ENCODE measurements around the gene PCDH15.

Gene PCDH15

GRCh38 chr10:53841483-53842145 is 959.4 kb downstream of the PCDH15 start:
- no peak for TF ChIP-seq CTCF (conservative IDR thresholded peaks at IDR 0.05; ENCODE audit: low read depth, low read length)
- H3K4me3 ChIP-seq (ENCODE audit: low read length): no peak overlapping the region
- no peak for DNase-seq (ENCODE audit: low read depth)

DNA sequence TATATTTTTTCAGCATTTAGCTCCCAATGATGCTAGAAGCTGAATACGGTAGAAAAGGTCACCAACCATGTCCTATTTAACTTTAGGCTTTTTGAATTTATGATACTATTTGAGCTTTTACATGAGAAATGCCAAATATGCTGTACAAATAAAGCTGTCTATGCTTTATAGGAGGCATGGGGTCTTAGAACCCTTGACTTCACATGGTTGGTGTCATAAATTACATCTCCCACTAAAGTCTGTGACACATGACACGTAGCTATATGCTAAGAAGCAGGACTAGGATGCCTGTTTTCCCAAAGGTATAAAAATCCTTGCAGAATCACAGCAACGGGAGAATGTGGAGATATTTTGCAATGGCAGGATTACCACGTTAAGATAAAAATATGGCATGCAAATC is 960.4 kb downstream of the PCDH15 start:
- TF ChIP-seq CTCF (conservative IDR thresholded peaks at IDR 0.05; ENCODE audit: low read depth, low read length): no peak
- H3K4me3 ChIP-seq (ENCODE audit: low read length): no peak overlapping the region
- no peak for DNase-seq (ENCODE audit: low read depth)

DNA sequence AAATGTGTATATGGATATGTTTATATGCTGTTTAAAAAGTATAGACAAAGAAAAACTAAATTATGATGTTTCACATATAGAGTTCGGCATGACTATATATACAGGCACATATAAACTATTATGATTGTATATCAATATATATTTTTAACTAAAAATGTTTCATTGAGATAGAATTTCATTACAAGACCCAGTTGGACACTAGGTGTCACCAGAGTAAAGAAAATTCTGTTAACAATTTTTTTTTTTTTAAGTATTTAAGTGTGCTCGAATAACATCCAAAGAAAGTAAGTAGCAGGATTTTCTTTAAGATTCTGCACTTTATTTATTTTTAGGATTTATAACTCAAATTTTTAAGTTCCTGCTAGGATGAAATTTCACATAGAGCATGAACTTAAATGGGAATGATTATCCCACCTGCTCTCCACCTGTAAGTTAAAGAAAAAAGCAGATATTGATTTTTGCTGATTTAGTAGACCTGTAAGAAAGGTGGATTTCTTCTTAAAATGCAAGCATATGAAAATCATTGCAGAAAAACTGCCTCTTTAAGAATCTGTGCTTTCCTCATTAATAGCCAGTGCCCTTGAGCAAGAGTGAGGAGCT is 961.5 kb downstream of the PCDH15 start:
- peak; percentile 46 for TF ChIP-seq CTCF (conservative IDR thresholded peaks at IDR 0.05; ENCODE audit: low read depth, low read length)
- DNase-seq (ENCODE audit: low read depth): no peak
- no peak overlapping the region for H3K4me3 ChIP-seq (ENCODE audit: low read length)

DNA sequence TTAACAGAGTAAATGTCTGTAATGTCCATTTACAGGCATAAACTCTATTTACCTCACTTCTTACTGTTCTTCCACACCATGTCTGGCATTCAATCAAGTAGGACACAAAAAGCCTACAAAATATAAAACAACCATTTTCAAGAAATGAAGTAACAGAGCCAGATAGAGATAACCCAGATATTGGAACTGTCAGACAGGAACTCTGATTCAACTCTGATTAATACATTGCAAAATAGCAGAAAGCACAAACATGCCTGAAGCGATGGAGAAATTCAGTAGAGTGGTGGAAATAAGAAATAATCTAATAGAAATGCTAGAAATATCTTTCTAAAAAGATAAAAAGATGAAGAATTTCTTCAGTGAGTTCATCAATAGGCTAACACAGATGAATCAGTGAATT is 964.4 kb downstream of the PCDH15 start:
- DNase-seq (ENCODE audit: low read depth): no peak
- no peak for TF ChIP-seq CTCF (conservative IDR thresholded peaks at IDR 0.05; ENCODE audit: low read depth, low read length)
- H3K4me3 ChIP-seq (ENCODE audit: low read length): no peak overlapping the region

DNA sequence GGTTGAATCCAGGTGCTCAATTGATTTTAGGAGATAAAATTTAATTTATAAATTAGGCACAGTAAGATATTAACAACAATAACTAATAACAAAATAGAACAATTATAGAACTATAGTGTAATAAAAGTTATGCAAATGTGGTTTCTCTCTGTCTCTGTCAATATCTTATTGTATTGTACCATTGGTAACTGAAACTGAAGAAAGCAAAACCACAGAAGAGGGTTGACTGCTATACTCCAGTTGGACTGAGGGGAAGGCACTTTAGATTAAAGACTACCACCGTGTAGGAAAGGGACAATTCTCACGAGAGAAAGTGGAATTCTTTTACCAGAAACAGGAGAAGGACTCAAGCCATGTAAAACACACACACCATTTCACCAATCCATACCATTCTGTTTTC is 967.1 kb downstream of the PCDH15 start:
- no peak for TF ChIP-seq CTCF (conservative IDR thresholded peaks at IDR 0.05; ENCODE audit: low read depth, low read length)
- no peak for DNase-seq (ENCODE audit: low read depth)
- H3K4me3 ChIP-seq (ENCODE audit: low read length): no peak overlapping the region

DNA sequence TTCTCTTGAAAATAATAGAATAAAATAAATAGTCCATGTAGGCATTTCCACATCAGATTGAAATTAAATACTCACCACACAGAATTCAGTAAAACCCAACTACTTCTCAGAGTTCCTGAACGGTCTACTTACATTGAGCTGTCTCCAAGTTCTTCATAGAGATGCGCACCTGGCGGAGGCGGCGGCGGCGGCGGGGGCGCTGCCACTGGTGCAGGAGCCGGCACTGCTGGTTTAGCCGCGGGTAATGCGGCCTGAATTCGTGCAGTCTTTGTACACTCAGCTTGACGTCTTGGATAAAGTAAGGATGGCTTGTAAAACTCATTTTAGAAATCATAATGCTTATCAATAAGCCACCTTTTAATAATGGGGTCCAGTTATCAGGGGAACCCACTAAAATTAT is 973.8 kb downstream of the PCDH15 start:
- no peak for DNase-seq (ENCODE audit: low read depth)
- no peak overlapping the region for H3K4me3 ChIP-seq (ENCODE audit: low read length)
- TF ChIP-seq CTCF (conservative IDR thresholded peaks at IDR 0.05; ENCODE audit: low read depth, low read length): no peak

DNA sequence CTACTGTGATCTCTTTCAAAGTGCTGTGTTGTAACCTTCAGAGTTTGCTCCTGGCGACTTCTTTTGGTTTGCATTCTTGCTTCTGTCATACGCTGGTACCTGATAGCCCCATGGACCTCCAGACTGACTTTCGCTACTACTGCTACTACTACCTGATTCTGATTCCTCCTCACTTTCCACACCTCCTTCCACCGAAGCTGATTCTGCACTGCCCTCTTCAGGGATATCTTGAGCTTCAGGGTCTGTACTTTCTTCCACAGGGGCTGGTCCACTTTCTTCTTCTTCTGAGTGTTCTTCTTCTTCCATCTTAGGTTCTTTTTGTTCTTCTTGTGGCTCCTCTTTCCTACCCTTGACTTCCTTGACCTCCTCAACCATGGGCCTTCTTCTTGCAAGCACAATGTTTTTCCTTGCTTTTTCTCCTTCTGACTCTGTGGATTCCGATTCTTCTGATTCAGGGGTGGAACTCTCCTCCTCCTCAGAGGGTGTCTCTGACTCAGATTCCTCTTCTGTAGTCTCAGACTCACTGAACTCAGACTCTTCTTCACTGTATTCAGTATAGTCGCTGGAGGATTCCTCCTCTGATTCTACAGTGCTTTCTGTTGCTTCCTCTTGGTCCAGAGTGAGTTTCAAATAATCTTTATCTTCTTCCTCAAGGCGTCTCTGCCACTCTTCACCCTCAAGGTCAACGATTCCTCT is 992.2 kb downstream of the PCDH15 start:
- H3K4me3 ChIP-seq (ENCODE audit: low read length): no peak overlapping the region
- no peak for TF ChIP-seq CTCF (conservative IDR thresholded peaks at IDR 0.05; ENCODE audit: low read depth, low read length)
- no peak for DNase-seq (ENCODE audit: low read depth)
